Keratinocyte (primary cell): Measurements from ENCODE around the gene BNC2. TPM values are rescaled to one million over a fixed set of nuclear protein-coding genes. Genes with fewer than 3 reads are reported as not detected.

ENCODE experiments used
- DNase-seq: peaks from one replicate; pipeline ENCODE4 v3.0.0-alpha.2; 2011; ENCODE audit warnings: low read depth, missing footprints, low spot score
- FAIRE-seq: peaks from 2 replicates; lab custom pipeline; 2011; peaks lifted over from hg19 to GRCh38; lab: Jason Lieb, UNC
- H2AFZ ChIP-seq: 2 replicates; pipeline ENCODE4 v1.6.0; 2012; ENCODE audit warnings: low read length, control low read depth, inconsistent platforms; ENCODE audit not compliant: control insufficient read depth
- H3K27ac ChIP-seq: 2 replicates; pipeline ENCODE4 v1.5.1; 2011; ENCODE audit warnings: low read length; ENCODE audit not compliant: control insufficient read depth, insufficient read depth
- H3K27me3 ChIP-seq: 3 replicates; pipeline ENCODE4 v1.6.0; 2011; ENCODE audit warnings: low read length; ENCODE audit not compliant: control insufficient read depth, insufficient read depth; ENCODE audit errors: extremely low read depth
- H3K36me3 ChIP-seq, 2 experiments: 2 replicates in 1 of 2; 3 replicates in 1 of 2; pipeline ENCODE4 v1.5.1; 2011; ENCODE audit warnings: low read length in 2 of 2, mild to moderate bottlenecking in 1 of 2; ENCODE audit not compliant: control insufficient read depth in 2 of 2, insufficient read depth in 2 of 2; ENCODE audit errors: extremely low read depth in 1 of 2
- H3K4me1 ChIP-seq: 3 replicates; pipeline ENCODE4 v1.5.1; 2011; ENCODE audit warnings: low read length; ENCODE audit not compliant: control insufficient read depth, insufficient read depth; ENCODE audit errors: extremely low read depth
- H3K4me2 ChIP-seq: 3 replicates; pipeline ENCODE4 v1.6.0; 2011; ENCODE audit warnings: low read depth, low read length; ENCODE audit not compliant: control insufficient read depth, insufficient read depth; ENCODE audit errors: extremely low read depth
- H3K4me3 ChIP-seq, 3 experiments: fragments of 200-600 bp in 1 of 3; sonication (generic) in 1 of 3; 2 replicates in 2 of 3; 3 replicates in 1 of 3; pipeline ENCODE4 v1.5.1; 2011 to 2016; ENCODE audit warnings: low read length in 3 of 3, mild to moderate bottlenecking in 3 of 3, control low read depth in 2 of 3, inconsistent platforms in 1 of 3, low read depth in 1 of 3, mixed read lengths in 1 of 3, mixed run types in 1 of 3, moderate library complexity in 1 of 3; ENCODE audit not compliant: control insufficient read depth in 2 of 3, insufficient read depth in 2 of 3; ENCODE audit errors: extremely low read depth in 1 of 3
- H3K79me2 ChIP-seq: 2 replicates; pipeline ENCODE4 v1.6.0; 2012; ENCODE audit warnings: low read length; ENCODE audit not compliant: control insufficient read depth, insufficient read depth
- H3K9ac ChIP-seq: 3 replicates; pipeline ENCODE4 v1.6.0; 2011; ENCODE audit warnings: low read length; ENCODE audit not compliant: control insufficient read depth, insufficient read depth; ENCODE audit errors: extremely low read depth
- H3K9me1 ChIP-seq: 3 replicates; pipeline ENCODE4 v1.6.0; 2011; ENCODE audit warnings: low read length; ENCODE audit not compliant: control insufficient read depth, insufficient read depth; ENCODE audit errors: extremely low read depth
- H3K9me3 ChIP-seq: 2 replicates; pipeline ENCODE4 v1.5.1; 2012; ENCODE audit warnings: low read depth, low read length; ENCODE audit not compliant: control insufficient read depth
- H4K20me1 ChIP-seq: 3 replicates; pipeline ENCODE4 v1.6.0; 2011; ENCODE audit warnings: low read length; ENCODE audit not compliant: control insufficient read depth, insufficient read depth; ENCODE audit errors: extremely low read depth
- CTCF ChIP-seq, 3 experiments: IDR thresholded peaks in 1 of 3; conservative IDR thresholded peaks in 1 of 3; optimal IDR thresholded peaks in 1 of 3; 2 replicates in 2 of 3; 3 replicates in 1 of 3; pipeline versions ENCODE3 to v1.5.1; 2011; ENCODE audit warnings: low read length in 3 of 3, mild to moderate bottlenecking in 3 of 3, moderate library complexity in 2 of 3, control low read depth in 1 of 3, inconsistent platforms in 1 of 3; ENCODE audit not compliant: insufficient read depth in 2 of 3; ENCODE audit errors: extremely low read depth in 1 of 3
- EZH2 ChIP-seq: IDR thresholded peaks from one replicate; pipeline ENCODE4 v1.6.1; 2012; ENCODE audit warnings: inconsistent platforms, mild to moderate bottlenecking, low read length, moderate library complexity
- dilution Hi-C: fragments of 300-500 bp; cut with MboI; formaldehyde crosslinking; loops from one replicate; pipeline ENCODE4 v1.7.0; 2020; ENCODE audit warnings: low sequenced_read_pairs; ENCODE audit not compliant: extremely low pct_ligation_motif_present
- polyA plus RNA-seq, 5 experiments: library from polyadenylated mRNA; depleted of rRNA in 3 of 5; stranded (reverse) in 3 of 5; stranded (forward) in 1 of 5; unstranded in 1 of 5; fragments of >200 nt; gene quantifications; 1 replicate in 1 of 5; 2 replicates in 3 of 5; 3 replicates in 1 of 5; pipeline versions ENCODE4 v1.2.1 to v1.2.3, GENCODE V29; 2011 to 2012; ENCODE audit warnings: missing spikeins in 2 of 5, low read depth in 1 of 5, low replicate concordance in 1 of 5

Gene BNC2
- polyA plus RNA-seq, 1 donor (not counting 4 experiments of a cell fraction or from before 2014, with no cell fraction given): 1.1 TPM

DNA sequence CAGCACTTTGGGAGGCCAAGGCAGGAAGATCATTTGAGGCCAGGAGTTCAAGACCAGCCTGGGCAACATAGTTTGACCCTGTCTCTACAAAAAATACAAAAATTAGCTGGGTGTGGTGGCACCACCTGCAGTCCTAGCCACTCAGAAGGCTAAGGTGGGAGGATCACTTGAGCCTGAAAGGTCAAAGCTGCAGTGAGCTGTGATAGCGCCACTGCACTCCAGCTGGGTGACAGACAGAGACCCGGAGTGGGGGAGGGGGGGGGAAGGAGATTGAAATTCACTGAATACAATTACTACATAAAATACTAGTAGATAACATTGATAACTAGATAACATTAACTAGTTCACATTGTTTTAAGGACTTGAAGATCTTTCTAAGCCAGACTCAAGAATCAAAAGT, 345.6 kb downstream of the BNC2 start:
- Histone ChIP-seq H3K79me2 (no peaks in the 10 kb centered on the region), H3K9me1 (no peaks in the 10 kb centered on the region), H4K20me1 (no peaks in the 10 kb centered on the region), H3K9me3 (no peaks in the 10 kb centered on the region), H3K4me3 (no peak overlapping the region), H3K27ac (no peak overlapping the region), H3K4me2 (no peak overlapping the region), H3K27me3 (no peaks in the 10 kb centered on the region), H3K36me3 (no peaks in the 10 kb centered on the region), H2AFZ (no peak overlapping the region), H3K9ac (no peak overlapping the region), H3K4me1 (peaks cover 22% of the 10 kb centered on the region)
- DNase-seq (no peak), FAIRE-seq (no peak)
- TF ChIP-seq EZH2: no peak
- no peak for TF ChIP-seq CTCF (optimal IDR thresholded peaks at IDR 0.05 in 1 of 3, IDR thresholded peaks at IDR 0.05 in 1 of 3, conservative IDR thresholded peaks at IDR 0.05 in 1 of 3; ENCODE audit: extremely low read depth in 1 of 3, insufficient read depth in 2 of 3, low read length in 3 of 3)
- dilution Hi-C loops: no loop called here

DNA sequence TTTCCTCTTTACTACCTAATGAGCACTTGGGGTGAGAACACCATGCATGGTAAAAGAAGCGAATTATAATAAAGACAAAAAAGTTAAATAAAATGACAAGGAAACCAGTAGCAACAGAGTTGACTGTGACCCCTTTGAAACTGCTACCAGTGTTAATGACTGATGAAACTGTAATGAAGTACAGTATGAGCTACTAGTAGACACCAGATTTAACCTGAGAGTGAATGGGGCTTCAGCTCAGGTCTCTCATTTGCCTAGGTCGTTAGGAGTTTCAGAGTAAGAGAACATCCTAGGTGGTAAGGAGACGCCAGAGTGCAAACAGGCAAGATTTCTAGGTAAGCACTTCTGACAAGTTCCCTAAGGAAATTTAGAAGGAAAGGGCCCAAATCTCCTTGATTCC, 346.4 kb downstream of the BNC2 start:
- no peaks in the 10 kb centered on the region for H3K9me1 ChIP-seq
- no peaks in the 10 kb centered on the region for H3K79me2 ChIP-seq
- H3K9ac ChIP-seq: no peak overlapping the region
- H3K4me3 ChIP-seq: no peak overlapping the region
- H3K27me3 ChIP-seq: no peaks in the 10 kb centered on the region
- no peak overlapping the region for H2AFZ ChIP-seq
- FAIRE-seq (no peak), DNase-seq (no peak)
- no peaks in the 10 kb centered on the region for H4K20me1 ChIP-seq
- no peaks in the 10 kb centered on the region for H3K9me3 ChIP-seq
- peaks cover 22% of the 10 kb centered on the region for H3K4me1 ChIP-seq
- H3K27ac ChIP-seq: no peak overlapping the region
- no peaks in the 10 kb centered on the region for H3K36me3 ChIP-seq
- dilution Hi-C loops: no loop called here
- no peak overlapping the region for H3K4me2 ChIP-seq
- TF ChIP-seq CTCF (optimal IDR thresholded peaks at IDR 0.05 in 1 of 3, IDR thresholded peaks at IDR 0.05 in 1 of 3, conservative IDR thresholded peaks at IDR 0.05 in 1 of 3; ENCODE audit: extremely low read depth in 1 of 3, insufficient read depth in 2 of 3, low read length in 3 of 3) (no peak), EZH2 (no peak)
